Neural cell (in vitro differentiated cells): ENCODE results near the gene SLC10A7. TPM values are rescaled to one million over a fixed set of nuclear protein-coding genes. Genes with fewer than 3 reads are reported as not detected.

Experiments used
- H2AFZ ChIP-seq: fragments of 200-600, 300-800 bp; sonication (generic), shearing (Covaris generic); 2 replicates; pipeline ENCODE4 v1.6.0; 2014; ENCODE audit warnings: low read depth, mild to moderate bottlenecking, antibody characterized with exemption, low read length, moderate library complexity
- H3F3A ChIP-seq: fragments of 200-600 bp; shearing (Covaris generic); 2 replicates; pipeline ENCODE4 v1.6.1; 2016; ENCODE audit warnings: mild to moderate bottlenecking, moderate library complexity, mixed read lengths, antibody characterized with exemption, low read length; ENCODE audit not compliant: insufficient read depth, poor library complexity, severe bottlenecking
- H3K27ac ChIP-seq: fragments of 200-600, 300-800 bp; sonication (generic), shearing (Covaris generic); 2 replicates; pipeline ENCODE4 v1.5.1; 2014; ENCODE audit warnings: mild to moderate bottlenecking, low read length, moderate library complexity
- H3K27me3 ChIP-seq: fragments of 300-800, 200-600 bp; sonication (generic), shearing (Covaris generic); 2 replicates; pipeline ENCODE4 v1.6.0; 2014; ENCODE audit warnings: mild to moderate bottlenecking, low read depth, low read length, moderate library complexity; ENCODE audit not compliant: insufficient read depth
- H3K36me3 ChIP-seq: fragments of 300-800, 200-600 bp; sonication (generic), shearing (Covaris generic); 2 replicates; pipeline ENCODE4 v1.5.1; 2014; ENCODE audit warnings: mild to moderate bottlenecking, antibody characterized with exemption, low read length, moderate library complexity; ENCODE audit not compliant: insufficient read depth
- H3K4me2 ChIP-seq: fragments of 300-800, 200-600 bp; sonication (generic), shearing (Covaris generic); 2 replicates; pipeline ENCODE4 v1.6.0; 2014; ENCODE audit warnings: mild to moderate bottlenecking, low read length
- H3K4me3 ChIP-seq: fragments of 300-800, 200-600 bp; sonication (generic), shearing (Covaris generic); 2 replicates; pipeline ENCODE4 v1.5.1; 2014; ENCODE audit warnings: mild to moderate bottlenecking, low read length, moderate library complexity
- H3K79me2 ChIP-seq: fragments of 200-600 bp; shearing (Covaris generic); replicated peaks from 2 replicates; pipeline ENCODE4 v1.6.0; 2014; ENCODE audit warnings: mild to moderate bottlenecking, low read length, moderate library complexity; ENCODE audit not compliant: insufficient read depth
- H3K9ac ChIP-seq: fragments of 300-800, 200-600 bp; sonication (generic), shearing (Covaris generic); 2 replicates; pipeline ENCODE4 v1.6.1; 2016; ENCODE audit warnings: mild to moderate bottlenecking, low read length, mixed read lengths
- H3K9me2 ChIP-seq: fragments of 200-600 bp; shearing (Covaris generic); 2 replicates; pipeline ENCODE4 v1.6.1; 2016; ENCODE audit warnings: mild to moderate bottlenecking, low read length, mixed read lengths; ENCODE audit not compliant: insufficient read depth
- H3K9me3 ChIP-seq: fragments of 200-600, 300-800 bp; sonication (generic), shearing (Covaris generic); 2 replicates; pipeline ENCODE4 v1.6.1; 2016; ENCODE audit warnings: mild to moderate bottlenecking, mixed run types, low read length, moderate library complexity, mixed read lengths
- H4K20me1 ChIP-seq: fragments of 200-600 bp; shearing (Covaris generic); 2 replicates; pipeline ENCODE4 v1.6.1; 2016; ENCODE audit warnings: mild to moderate bottlenecking, mixed run types; ENCODE audit not compliant: insufficient read depth
- EP300 ChIP-seq: fragments of 450-650 bp; conservative IDR thresholded peaks from 2 replicates; pipeline ENCODE4 v1.6.1; 2014; ENCODE audit warnings: antibody characterized with exemption, mild to moderate bottlenecking, moderate library complexity; ENCODE audit not compliant: poor library complexity, severe bottlenecking
- EZH2 ChIP-seq: fragments of 200-600, 300-800 bp; shearing (Covaris generic), sonication (generic); IDR thresholded peaks from 2 replicates; pipeline ENCODE4 v1.6.1; 2014; ENCODE audit warnings: antibody characterized with exemption, low read length, borderline replicate concordance, mild to moderate bottlenecking; ENCODE audit not compliant: insufficient read depth, poor library complexity, severe bottlenecking
- MXI1 ChIP-seq: fragments of 450-650 bp; conservative IDR thresholded peaks from 2 replicates; pipeline ENCODE4 v1.6.1; 2014; ENCODE audit warnings: antibody characterized with exemption, mild to moderate bottlenecking; ENCODE audit not compliant: poor library complexity, severe bottlenecking
- POLR2AphosphoS5 ChIP-seq: IDR thresholded peaks from 2 replicates; pipeline ENCODE4 v1.6.1; 2012
- RAD21 ChIP-seq: fragments of 450-650 bp; conservative IDR thresholded peaks from 2 replicates; pipeline ENCODE4 v1.6.1; 2014; ENCODE audit warnings: antibody characterized with exemption, mild to moderate bottlenecking, moderate library complexity
- SMC3 ChIP-seq: fragments of 450-650 bp; conservative IDR thresholded peaks from 2 replicates; pipeline ENCODE4 v1.6.1; 2014; ENCODE audit warnings: antibody characterized with exemption, mild to moderate bottlenecking, moderate library complexity; ENCODE audit not compliant: poor library complexity
- TAF1 ChIP-seq: IDR thresholded peaks from 2 replicates; pipeline ENCODE4 v1.6.1; 2012; ENCODE audit warnings: low read depth
- polyA plus RNA-seq: library from polyadenylated mRNA; depleted of rRNA; stranded (reverse); fragments of >200 nt; gene quantifications from 2 replicates; pipeline ENCODE4 v1.2.3, GENCODE V29; 2014
- TF ChIP-seq, protein P1 (sequence below): fragments of 450-650 bp; IDR thresholded peaks from 2 replicates; pipeline ENCODE4 v1.5.1; 2014; ENCODE audit warnings: antibody characterized with exemption, mild to moderate bottlenecking, moderate library complexity; ENCODE audit not compliant: poor library complexity, severe bottlenecking
- TF ChIP-seq, protein P2 (sequence below): IDR thresholded peaks from 2 replicates; pipeline ENCODE4 v1.6.1; 2012; ENCODE audit warnings: borderline replicate concordance

SLC10A7 gene
- polyA plus RNA-seq, 1 donor from 2014 or later: 5.5 TPM

DNA sequence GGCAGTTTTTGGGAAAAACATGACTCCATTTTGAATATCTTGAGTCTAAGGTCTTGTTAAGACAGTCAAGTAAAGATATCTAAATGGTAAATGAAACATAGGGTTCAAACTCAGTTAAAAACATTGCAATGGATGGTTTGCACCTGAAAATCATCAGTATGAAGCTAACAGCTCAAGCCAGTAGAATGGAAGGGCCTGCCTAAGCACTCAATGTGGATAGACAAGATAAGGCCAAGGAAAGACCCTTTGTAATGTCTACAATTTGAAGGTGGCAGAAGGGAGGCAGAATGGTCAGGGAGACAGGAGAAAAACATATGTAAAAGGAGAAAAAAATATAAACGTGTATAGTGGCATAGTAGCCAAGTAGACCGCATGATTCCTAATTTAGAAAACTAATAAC, 229.2 kb downstream of the SLC10A7 start:
- TF ChIP-seq EP300 (no peak), SMC3 (no peak), MXI1 (no peak), POLR2AphosphoS5 (no peak), RAD21 (no peak), EZH2 (no peak), TAF1 (no peak)
- TF ChIP-seq, protein P1, sequence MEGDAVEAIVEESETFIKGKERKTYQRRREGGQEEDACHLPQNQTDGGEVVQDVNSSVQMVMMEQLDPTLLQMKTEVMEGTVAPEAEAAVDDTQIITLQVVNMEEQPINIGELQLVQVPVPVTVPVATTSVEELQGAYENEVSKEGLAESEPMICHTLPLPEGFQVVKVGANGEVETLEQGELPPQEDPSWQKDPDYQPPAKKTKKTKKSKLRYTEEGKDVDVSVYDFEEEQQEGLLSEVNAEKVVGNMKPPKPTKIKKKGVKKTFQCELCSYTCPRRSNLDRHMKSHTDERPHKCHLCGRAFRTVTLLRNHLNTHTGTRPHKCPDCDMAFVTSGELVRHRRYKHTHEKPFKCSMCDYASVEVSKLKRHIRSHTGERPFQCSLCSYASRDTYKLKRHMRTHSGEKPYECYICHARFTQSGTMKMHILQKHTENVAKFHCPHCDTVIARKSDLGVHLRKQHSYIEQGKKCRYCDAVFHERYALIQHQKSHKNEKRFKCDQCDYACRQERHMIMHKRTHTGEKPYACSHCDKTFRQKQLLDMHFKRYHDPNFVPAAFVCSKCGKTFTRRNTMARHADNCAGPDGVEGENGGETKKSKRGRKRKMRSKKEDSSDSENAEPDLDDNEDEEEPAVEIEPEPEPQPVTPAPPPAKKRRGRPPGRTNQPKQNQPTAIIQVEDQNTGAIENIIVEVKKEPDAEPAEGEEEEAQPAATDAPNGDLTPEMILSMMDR: no peak
- TF ChIP-seq, protein P2, sequence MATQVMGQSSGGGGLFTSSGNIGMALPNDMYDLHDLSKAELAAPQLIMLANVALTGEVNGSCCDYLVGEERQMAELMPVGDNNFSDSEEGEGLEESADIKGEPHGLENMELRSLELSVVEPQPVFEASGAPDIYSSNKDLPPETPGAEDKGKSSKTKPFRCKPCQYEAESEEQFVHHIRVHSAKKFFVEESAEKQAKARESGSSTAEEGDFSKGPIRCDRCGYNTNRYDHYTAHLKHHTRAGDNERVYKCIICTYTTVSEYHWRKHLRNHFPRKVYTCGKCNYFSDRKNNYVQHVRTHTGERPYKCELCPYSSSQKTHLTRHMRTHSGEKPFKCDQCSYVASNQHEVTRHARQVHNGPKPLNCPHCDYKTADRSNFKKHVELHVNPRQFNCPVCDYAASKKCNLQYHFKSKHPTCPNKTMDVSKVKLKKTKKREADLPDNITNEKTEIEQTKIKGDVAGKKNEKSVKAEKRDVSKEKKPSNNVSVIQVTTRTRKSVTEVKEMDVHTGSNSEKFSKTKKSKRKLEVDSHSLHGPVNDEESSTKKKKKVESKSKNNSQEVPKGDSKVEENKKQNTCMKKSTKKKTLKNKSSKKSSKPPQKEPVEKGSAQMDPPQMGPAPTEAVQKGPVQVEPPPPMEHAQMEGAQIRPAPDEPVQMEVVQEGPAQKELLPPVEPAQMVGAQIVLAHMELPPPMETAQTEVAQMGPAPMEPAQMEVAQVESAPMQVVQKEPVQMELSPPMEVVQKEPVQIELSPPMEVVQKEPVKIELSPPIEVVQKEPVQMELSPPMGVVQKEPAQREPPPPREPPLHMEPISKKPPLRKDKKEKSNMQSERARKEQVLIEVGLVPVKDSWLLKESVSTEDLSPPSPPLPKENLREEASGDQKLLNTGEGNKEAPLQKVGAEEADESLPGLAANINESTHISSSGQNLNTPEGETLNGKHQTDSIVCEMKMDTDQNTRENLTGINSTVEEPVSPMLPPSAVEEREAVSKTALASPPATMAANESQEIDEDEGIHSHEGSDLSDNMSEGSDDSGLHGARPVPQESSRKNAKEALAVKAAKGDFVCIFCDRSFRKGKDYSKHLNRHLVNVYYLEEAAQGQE: no peak
- Histone ChIP-seq H3K9me2 (no peaks in the 10 kb centered on the region), H3F3A (no peaks in the 10 kb centered on the region), H3K79me2 (no peaks in the 10 kb centered on the region), H3K4me2 (no peak overlapping the region), H3K9ac (no peak overlapping the region), H2AFZ (no peak overlapping the region), H3K36me3 (no peaks in the 10 kb centered on the region), H3K27me3 (no peaks in the 10 kb centered on the region), H3K9me3 (no peaks in the 10 kb centered on the region), H3K4me3 (no peak overlapping the region), H4K20me1 (no peaks in the 10 kb centered on the region), H3K27ac (no peak overlapping the region)

DNA sequence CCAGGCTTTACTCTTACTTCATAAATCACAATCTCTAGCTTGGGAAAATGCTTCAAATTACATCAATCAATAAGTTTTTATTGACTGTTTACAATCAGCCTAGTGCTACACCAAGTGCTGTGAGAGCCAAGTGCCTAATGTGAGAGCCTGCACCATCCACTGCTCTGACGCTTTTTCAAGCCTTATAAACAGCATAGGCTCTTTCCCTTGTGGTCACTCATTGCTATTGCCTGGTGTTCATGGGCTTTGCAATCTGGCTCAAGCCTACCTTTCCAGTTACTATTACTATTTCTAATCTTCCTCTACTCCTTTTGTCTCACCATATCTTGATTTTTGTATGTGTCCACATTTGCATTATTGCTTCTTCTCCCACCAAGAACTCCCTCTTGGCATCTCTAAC, 230.4 kb downstream of the SLC10A7 start:
- Histone ChIP-seq H2AFZ (no peak overlapping the region), H3K4me3 (no peak overlapping the region), H3K4me2 (no peak overlapping the region), H3K9me3 (no peaks in the 10 kb centered on the region), H3K9me2 (no peaks in the 10 kb centered on the region), H3K27me3 (no peaks in the 10 kb centered on the region), H3F3A (no peaks in the 10 kb centered on the region), H3K9ac (no peak overlapping the region), H4K20me1 (no peaks in the 10 kb centered on the region), H3K27ac (no peak overlapping the region), H3K79me2 (no peaks in the 10 kb centered on the region), H3K36me3 (no peaks in the 10 kb centered on the region)
- no peak for TF ChIP-seq SMC3

DNA sequence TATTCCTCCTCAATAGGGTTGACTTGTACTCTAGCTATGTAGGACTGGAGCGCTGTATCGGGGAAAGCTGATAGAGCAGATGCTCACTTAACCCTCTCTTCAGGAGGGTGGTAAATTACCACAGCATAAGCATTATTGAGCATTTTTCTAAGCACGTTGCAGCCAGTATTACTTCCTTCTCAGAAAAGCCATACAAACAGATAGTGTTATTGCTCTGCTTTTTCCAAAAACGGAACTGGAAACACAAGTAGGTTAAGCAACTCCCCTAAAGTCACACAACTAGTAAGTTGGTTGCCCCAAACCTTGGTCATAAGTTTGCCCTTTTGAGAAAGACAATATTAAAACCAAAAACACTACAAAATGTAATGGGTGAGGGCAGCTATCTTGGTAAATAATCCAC, 233.5 kb downstream of the SLC10A7 start:
- Histone ChIP-seq H3K27me3 (no peaks in the 10 kb centered on the region), H3F3A (no peaks in the 10 kb centered on the region), H3K79me2 (no peaks in the 10 kb centered on the region), H3K4me3 (no peak overlapping the region), H3K9me2 (no peaks in the 10 kb centered on the region), H3K9me3 (no peaks in the 10 kb centered on the region), H3K36me3 (no peaks in the 10 kb centered on the region), H2AFZ (no peak overlapping the region), H4K20me1 (no peaks in the 10 kb centered on the region), H3K9ac (no peak overlapping the region), H3K4me2 (no peak overlapping the region), H3K27ac (no peak overlapping the region)
- no peak for TF ChIP-seq EZH2
- TF ChIP-seq TAF1: no peak
- TF ChIP-seq SMC3: no peak
- no peak for TF ChIP-seq POLR2AphosphoS5
- no peak for TF ChIP-seq MXI1
- TF ChIP-seq, protein P2: no peak
- TF ChIP-seq RAD21: no peak
- no peak for TF ChIP-seq EP300
- TF ChIP-seq, protein P1: no peak
